Neural cell (in vitro differentiated cells): Measurements from ENCODE around the gene C10orf143. TPM values are rescaled to one million over a fixed set of nuclear protein-coding genes. Genes with fewer than 3 reads are reported as not detected.

Experiments used
- H2AFZ ChIP-seq: fragments of 200-600, 300-800 bp; sonication (generic), shearing (Covaris generic); 2 replicates; pipeline ENCODE4 v1.6.0; 2014; ENCODE audit warnings: low read depth, mild to moderate bottlenecking, antibody characterized with exemption, low read length, moderate library complexity
- H3F3A ChIP-seq: fragments of 200-600 bp; shearing (Covaris generic); 2 replicates; pipeline ENCODE4 v1.6.1; 2016; ENCODE audit warnings: mild to moderate bottlenecking, moderate library complexity, mixed read lengths, antibody characterized with exemption, low read length; ENCODE audit not compliant: insufficient read depth, poor library complexity, severe bottlenecking
- H3K27ac ChIP-seq: fragments of 200-600, 300-800 bp; sonication (generic), shearing (Covaris generic); 2 replicates; pipeline ENCODE4 v1.5.1; 2014; ENCODE audit warnings: mild to moderate bottlenecking, low read length, moderate library complexity
- H3K27me3 ChIP-seq: fragments of 300-800, 200-600 bp; sonication (generic), shearing (Covaris generic); 2 replicates; pipeline ENCODE4 v1.6.0; 2014; ENCODE audit warnings: mild to moderate bottlenecking, low read depth, low read length, moderate library complexity; ENCODE audit not compliant: insufficient read depth
- H3K36me3 ChIP-seq: fragments of 300-800, 200-600 bp; sonication (generic), shearing (Covaris generic); 2 replicates; pipeline ENCODE4 v1.5.1; 2014; ENCODE audit warnings: mild to moderate bottlenecking, antibody characterized with exemption, low read length, moderate library complexity; ENCODE audit not compliant: insufficient read depth
- H3K4me2 ChIP-seq: fragments of 300-800, 200-600 bp; sonication (generic), shearing (Covaris generic); 2 replicates; pipeline ENCODE4 v1.6.0; 2014; ENCODE audit warnings: mild to moderate bottlenecking, low read length
- H3K4me3 ChIP-seq: fragments of 300-800, 200-600 bp; sonication (generic), shearing (Covaris generic); 2 replicates; pipeline ENCODE4 v1.5.1; 2014; ENCODE audit warnings: mild to moderate bottlenecking, low read length, moderate library complexity
- H3K79me2 ChIP-seq: fragments of 200-600 bp; shearing (Covaris generic); replicated peaks from 2 replicates; pipeline ENCODE4 v1.6.0; 2014; ENCODE audit warnings: mild to moderate bottlenecking, low read length, moderate library complexity; ENCODE audit not compliant: insufficient read depth
- H3K9ac ChIP-seq: fragments of 300-800, 200-600 bp; sonication (generic), shearing (Covaris generic); 2 replicates; pipeline ENCODE4 v1.6.1; 2016; ENCODE audit warnings: mild to moderate bottlenecking, low read length, mixed read lengths
- H3K9me2 ChIP-seq: fragments of 200-600 bp; shearing (Covaris generic); 2 replicates; pipeline ENCODE4 v1.6.1; 2016; ENCODE audit warnings: mild to moderate bottlenecking, low read length, mixed read lengths; ENCODE audit not compliant: insufficient read depth
- H3K9me3 ChIP-seq: fragments of 200-600, 300-800 bp; sonication (generic), shearing (Covaris generic); 2 replicates; pipeline ENCODE4 v1.6.1; 2016; ENCODE audit warnings: mild to moderate bottlenecking, mixed run types, low read length, moderate library complexity, mixed read lengths
- H4K20me1 ChIP-seq: fragments of 200-600 bp; shearing (Covaris generic); 2 replicates; pipeline ENCODE4 v1.6.1; 2016; ENCODE audit warnings: mild to moderate bottlenecking, mixed run types; ENCODE audit not compliant: insufficient read depth
- EP300 ChIP-seq: fragments of 450-650 bp; conservative IDR thresholded peaks from 2 replicates; pipeline ENCODE4 v1.6.1; 2014; ENCODE audit warnings: antibody characterized with exemption, mild to moderate bottlenecking, moderate library complexity; ENCODE audit not compliant: poor library complexity, severe bottlenecking
- EZH2 ChIP-seq: fragments of 200-600, 300-800 bp; shearing (Covaris generic), sonication (generic); IDR thresholded peaks from 2 replicates; pipeline ENCODE4 v1.6.1; 2014; ENCODE audit warnings: antibody characterized with exemption, low read length, borderline replicate concordance, mild to moderate bottlenecking; ENCODE audit not compliant: insufficient read depth, poor library complexity, severe bottlenecking
- MXI1 ChIP-seq: fragments of 450-650 bp; conservative IDR thresholded peaks from 2 replicates; pipeline ENCODE4 v1.6.1; 2014; ENCODE audit warnings: antibody characterized with exemption, mild to moderate bottlenecking; ENCODE audit not compliant: poor library complexity, severe bottlenecking
- POLR2AphosphoS5 ChIP-seq: IDR thresholded peaks from 2 replicates; pipeline ENCODE4 v1.6.1; 2012
- RAD21 ChIP-seq: fragments of 450-650 bp; conservative IDR thresholded peaks from 2 replicates; pipeline ENCODE4 v1.6.1; 2014; ENCODE audit warnings: antibody characterized with exemption, mild to moderate bottlenecking, moderate library complexity
- SMC3 ChIP-seq: fragments of 450-650 bp; conservative IDR thresholded peaks from 2 replicates; pipeline ENCODE4 v1.6.1; 2014; ENCODE audit warnings: antibody characterized with exemption, mild to moderate bottlenecking, moderate library complexity; ENCODE audit not compliant: poor library complexity
- TAF1 ChIP-seq: IDR thresholded peaks from 2 replicates; pipeline ENCODE4 v1.6.1; 2012; ENCODE audit warnings: low read depth
- polyA plus RNA-seq: library from polyadenylated mRNA; depleted of rRNA; stranded (reverse); fragments of >200 nt; gene quantifications from 2 replicates; pipeline ENCODE4 v1.2.3, GENCODE V29; 2014
- TF ChIP-seq, protein P1 (sequence below): IDR thresholded peaks from 2 replicates; pipeline ENCODE4 v1.6.1; 2012; ENCODE audit warnings: borderline replicate concordance
- TF ChIP-seq, protein P2 (sequence below): fragments of 450-650 bp; IDR thresholded peaks from 2 replicates; pipeline ENCODE4 v1.5.1; 2014; ENCODE audit warnings: antibody characterized with exemption, mild to moderate bottlenecking, moderate library complexity; ENCODE audit not compliant: poor library complexity, severe bottlenecking

Gene C10orf143
- polyA plus RNA-seq, 1 donor from 2014 or later, result 1.4 TPM

- no peak overlapping the region for H2AFZ ChIP-seq
- H3K27me3 ChIP-seq, result no peaks in the 10 kb centered on the region
- H3K9ac ChIP-seq, result no peak overlapping the region
- no peak overlapping the region for H3K4me3 ChIP-seq
- no peaks in the 10 kb centered on the region for H3K79me2 ChIP-seq
- no peaks in the 10 kb centered on the region for H4K20me1 ChIP-seq
- no peaks in the 10 kb centered on the region for H3K9me2 ChIP-seq
- H3K4me2 ChIP-seq, result no peak overlapping the region
- peaks cover 6% of the 10 kb centered on the region for H3K9me3 ChIP-seq
- no peak for TF ChIP-seq POLR2AphosphoS5
- TF ChIP-seq EZH2, result no peak
- no peak for TF ChIP-seq RAD21
- no peak for TF ChIP-seq TAF1
- no peak for TF ChIP-seq EP300
- TF ChIP-seq, protein P1, sequence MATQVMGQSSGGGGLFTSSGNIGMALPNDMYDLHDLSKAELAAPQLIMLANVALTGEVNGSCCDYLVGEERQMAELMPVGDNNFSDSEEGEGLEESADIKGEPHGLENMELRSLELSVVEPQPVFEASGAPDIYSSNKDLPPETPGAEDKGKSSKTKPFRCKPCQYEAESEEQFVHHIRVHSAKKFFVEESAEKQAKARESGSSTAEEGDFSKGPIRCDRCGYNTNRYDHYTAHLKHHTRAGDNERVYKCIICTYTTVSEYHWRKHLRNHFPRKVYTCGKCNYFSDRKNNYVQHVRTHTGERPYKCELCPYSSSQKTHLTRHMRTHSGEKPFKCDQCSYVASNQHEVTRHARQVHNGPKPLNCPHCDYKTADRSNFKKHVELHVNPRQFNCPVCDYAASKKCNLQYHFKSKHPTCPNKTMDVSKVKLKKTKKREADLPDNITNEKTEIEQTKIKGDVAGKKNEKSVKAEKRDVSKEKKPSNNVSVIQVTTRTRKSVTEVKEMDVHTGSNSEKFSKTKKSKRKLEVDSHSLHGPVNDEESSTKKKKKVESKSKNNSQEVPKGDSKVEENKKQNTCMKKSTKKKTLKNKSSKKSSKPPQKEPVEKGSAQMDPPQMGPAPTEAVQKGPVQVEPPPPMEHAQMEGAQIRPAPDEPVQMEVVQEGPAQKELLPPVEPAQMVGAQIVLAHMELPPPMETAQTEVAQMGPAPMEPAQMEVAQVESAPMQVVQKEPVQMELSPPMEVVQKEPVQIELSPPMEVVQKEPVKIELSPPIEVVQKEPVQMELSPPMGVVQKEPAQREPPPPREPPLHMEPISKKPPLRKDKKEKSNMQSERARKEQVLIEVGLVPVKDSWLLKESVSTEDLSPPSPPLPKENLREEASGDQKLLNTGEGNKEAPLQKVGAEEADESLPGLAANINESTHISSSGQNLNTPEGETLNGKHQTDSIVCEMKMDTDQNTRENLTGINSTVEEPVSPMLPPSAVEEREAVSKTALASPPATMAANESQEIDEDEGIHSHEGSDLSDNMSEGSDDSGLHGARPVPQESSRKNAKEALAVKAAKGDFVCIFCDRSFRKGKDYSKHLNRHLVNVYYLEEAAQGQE, result no peak
- no peaks in the 10 kb centered on the region for H3F3A ChIP-seq
- H3K27ac ChIP-seq, result no peak overlapping the region
- no peaks in the 10 kb centered on the region for H3K36me3 ChIP-seq
These were observed 58.4 kb downstream of the C10orf143 start for GRCh38 chr10:130052193-130052592.

- Histone ChIP-seq H3K27ac (no peak overlapping the region), H3K79me2 (no peaks in the 10 kb centered on the region), H3K4me2 (no peak overlapping the region), H3F3A (no peaks in the 10 kb centered on the region), H3K9me2 (no peaks in the 10 kb centered on the region), H4K20me1 (no peaks in the 10 kb centered on the region), H2AFZ (no peak overlapping the region), H3K36me3 (no peaks in the 10 kb centered on the region), H3K27me3 (no peaks in the 10 kb centered on the region), H3K9ac (no peak overlapping the region), H3K4me3 (no peak overlapping the region), H3K9me3 (peaks cover 6% of the 10 kb centered on the region)
- TF ChIP-seq EZH2 (no peak), POLR2AphosphoS5 (no peak), RAD21 (no peak), TAF1 (no peak), MXI1 (no peak), EP300 (no peak), SMC3 (no peak)
- TF ChIP-seq, protein P1, result no peak
- TF ChIP-seq, protein P2, sequence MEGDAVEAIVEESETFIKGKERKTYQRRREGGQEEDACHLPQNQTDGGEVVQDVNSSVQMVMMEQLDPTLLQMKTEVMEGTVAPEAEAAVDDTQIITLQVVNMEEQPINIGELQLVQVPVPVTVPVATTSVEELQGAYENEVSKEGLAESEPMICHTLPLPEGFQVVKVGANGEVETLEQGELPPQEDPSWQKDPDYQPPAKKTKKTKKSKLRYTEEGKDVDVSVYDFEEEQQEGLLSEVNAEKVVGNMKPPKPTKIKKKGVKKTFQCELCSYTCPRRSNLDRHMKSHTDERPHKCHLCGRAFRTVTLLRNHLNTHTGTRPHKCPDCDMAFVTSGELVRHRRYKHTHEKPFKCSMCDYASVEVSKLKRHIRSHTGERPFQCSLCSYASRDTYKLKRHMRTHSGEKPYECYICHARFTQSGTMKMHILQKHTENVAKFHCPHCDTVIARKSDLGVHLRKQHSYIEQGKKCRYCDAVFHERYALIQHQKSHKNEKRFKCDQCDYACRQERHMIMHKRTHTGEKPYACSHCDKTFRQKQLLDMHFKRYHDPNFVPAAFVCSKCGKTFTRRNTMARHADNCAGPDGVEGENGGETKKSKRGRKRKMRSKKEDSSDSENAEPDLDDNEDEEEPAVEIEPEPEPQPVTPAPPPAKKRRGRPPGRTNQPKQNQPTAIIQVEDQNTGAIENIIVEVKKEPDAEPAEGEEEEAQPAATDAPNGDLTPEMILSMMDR, result no peak
These were observed 59.9 kb downstream of the C10orf143 start for GRCh38 chr10:130050721-130051120.
